Epithelial cell of prostate (primary cell): ENCODE measurements around the gene SDC3.

Experiments
- DNase-seq: peaks from one replicate; pipeline ENCODE4 v3.0.0-alpha.2; 2011; ENCODE audit warnings: low read depth, low spot score
- H3K27ac ChIP-seq: fragments of 450-650 bp; 2 replicates; pipeline ENCODE4 v1.5.1; 2017; ENCODE audit warnings: mild to moderate bottlenecking

Gene SDC3

GRCh38 chr1:30830537-30830936, 78.0 kb downstream of the SDC3 start:
- no peak overlapping the region for H3K27ac ChIP-seq
- no peak for DNase-seq

DNA sequence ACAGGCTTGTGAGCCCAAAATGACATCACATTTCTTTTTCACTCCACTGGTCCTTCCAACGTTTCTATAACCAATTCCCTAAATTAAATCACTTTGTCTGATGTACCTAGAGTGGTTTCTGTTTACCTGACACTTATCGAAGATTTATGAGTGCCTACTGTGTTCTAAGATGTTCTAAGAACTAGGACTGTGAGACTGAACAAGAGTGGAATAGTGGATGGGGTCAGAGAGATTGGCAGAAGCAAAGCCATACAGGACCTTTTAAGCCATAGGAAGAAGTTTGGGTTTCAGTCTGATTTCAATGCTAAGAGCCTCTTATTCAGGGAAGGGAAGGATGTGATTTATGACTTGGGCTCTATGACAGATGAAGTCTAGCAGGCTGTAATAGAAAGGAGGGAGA, 78.7 kb downstream of the SDC3 start:
- no peak for DNase-seq
- H3K27ac ChIP-seq, result no peak overlapping the region

- no peak for DNase-seq
- H3K27ac ChIP-seq, result no peak overlapping the region
These were observed 83.7 kb downstream of the SDC3 start for GRCh38 chr1:30824736-30825429.

DNA sequence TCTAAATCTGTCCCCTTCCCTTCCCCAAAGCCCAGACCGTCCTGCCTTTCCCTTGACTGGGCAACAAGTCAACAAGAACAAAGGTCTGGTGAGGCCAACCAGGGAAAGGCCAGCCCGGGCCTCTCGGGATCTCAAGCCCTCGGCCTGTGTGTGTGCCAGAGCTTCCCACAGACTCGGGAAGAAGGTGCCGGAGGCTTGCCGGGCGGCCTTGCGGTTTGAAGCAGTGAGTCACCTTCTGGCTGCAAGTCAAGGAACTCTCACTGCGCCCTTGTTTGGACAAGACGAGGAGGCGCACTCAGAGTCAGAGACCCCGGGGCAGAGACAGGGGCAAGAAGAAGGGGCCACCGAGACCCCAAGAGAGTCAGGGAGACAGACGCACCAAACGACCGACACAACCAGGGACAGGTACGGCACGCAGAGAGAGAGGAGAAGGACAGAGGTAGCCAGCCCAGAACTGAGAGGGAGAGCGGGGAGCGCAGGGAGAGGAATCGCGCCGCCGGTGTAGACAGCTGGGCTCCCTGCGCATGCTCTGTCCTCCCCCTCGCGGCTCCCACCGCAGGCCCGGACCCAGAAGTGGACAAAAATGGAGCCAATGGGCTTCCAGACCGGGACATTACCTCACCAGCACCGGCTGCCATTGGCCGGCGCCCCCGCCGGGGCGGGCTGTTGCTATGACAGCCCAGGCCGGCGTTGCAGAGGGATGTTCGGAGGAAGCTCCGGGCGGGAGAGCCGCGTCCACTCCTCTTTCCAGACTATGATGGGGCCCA, 84.4 kb downstream of the SDC3 start:
- peak; percentile 93 for DNase-seq
- H3K27ac ChIP-seq, result no peak overlapping the region

DNA sequence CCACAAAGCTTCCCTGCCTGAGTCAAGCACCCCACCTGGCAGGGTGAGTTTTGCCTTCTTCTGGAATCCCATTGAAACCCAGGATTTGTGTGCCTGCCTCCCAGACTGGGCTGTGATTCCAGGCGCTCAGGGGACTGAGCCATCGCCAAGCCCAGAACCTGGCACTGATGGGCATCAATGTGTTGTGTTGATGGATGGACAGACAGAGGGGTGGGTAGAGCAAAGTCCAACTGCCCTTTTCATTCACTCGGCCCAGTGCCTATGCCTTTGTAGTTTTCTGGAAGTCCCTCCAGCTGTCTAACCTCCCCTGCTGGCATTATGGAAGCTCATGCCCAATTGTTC, 85.0 kb downstream of the SDC3 start:
- no peak overlapping the region for H3K27ac ChIP-seq
- no peak for DNase-seq

- DNase-seq, result peak; percentile 6
- no peak overlapping the region for H3K27ac ChIP-seq
These were observed 85.5 kb downstream of the SDC3 start for GRCh38 chr1:30822966-30823581.

DNA sequence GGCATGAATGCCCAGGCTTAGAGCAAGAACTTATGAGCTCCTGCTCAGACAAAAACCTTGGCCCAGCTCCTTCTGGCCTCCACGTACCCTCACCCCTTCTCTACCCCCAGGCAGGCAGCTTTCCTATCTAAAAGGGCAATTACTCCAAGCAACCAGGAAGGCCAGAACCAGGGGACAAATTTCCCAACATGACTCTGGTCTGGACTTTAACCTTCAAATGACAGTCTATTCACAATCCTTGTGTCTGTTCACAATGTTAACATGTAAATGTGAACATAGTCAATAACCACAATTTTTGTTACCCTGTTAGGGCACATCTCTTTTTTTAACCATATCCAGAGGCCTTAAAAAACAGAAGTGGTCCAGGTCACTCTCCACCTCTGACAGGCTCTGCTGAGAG, 86.6 kb downstream of the SDC3 start:
- no peak for DNase-seq
- H3K27ac ChIP-seq, result no peak overlapping the region

DNA sequence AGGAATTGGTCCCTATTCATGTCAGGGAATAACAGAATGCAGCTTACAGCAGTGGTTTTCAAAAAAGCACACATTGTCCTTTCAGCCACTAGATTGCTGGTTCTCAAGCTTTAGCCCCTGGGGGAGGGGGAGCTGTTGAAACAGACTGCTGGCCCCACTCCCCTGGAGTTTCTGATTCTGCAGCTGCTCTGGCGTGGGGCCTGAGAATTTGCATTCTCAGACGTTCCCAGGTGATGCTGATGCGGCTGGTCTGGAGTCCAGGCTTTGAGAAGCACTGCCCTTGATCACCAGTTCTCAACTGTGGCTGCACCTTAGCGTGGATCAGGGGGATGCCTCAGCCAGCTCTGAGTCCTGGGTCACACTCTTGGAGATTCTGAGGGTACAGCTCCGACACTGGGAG, 88.3 kb downstream of the SDC3 start:
- H3K27ac ChIP-seq, result no peak overlapping the region
- no peak for DNase-seq
